GM12878 (cell line): ENCODE measurements around the gene SLC11A1. TPM values are rescaled to one million over a fixed set of nuclear protein-coding genes. Genes with fewer than 3 reads are reported as not detected.

ENCODE experiments used
- ATAC-seq: fragments of 200-7000 bp; cut with Tn5 transposase; 3 replicates; pipeline ENCODE4 v1.9.1; 2020; ENCODE audit warnings: mild to moderate bottlenecking, moderate library complexity
- BruUV-seq: library from RNA; stranded (reverse); fragments of 400-500 nt; replicated peaks from 2 replicates; lab custom pipeline; 2021; lab: Mats Ljungman, UMichigan
- CTCF ChIA-PET: fragments of 300-600 bp; sonication (Branson Sonifier 250); formaldehyde crosslinking; extraction: SDS; loops from one replicate; lab custom pipeline; 2021; ENCODE audit warnings: inconsistent platforms; lab: Yijun Ruan, JAX
- POLR2A ChIA-PET: fragments of 350-600 bp; formaldehyde crosslinking; extraction: SDS; loops from one replicate; lab custom pipeline; 2021; ENCODE audit warnings: inconsistent platforms; lab: Charles Lee
- RAD21 ChIA-PET: fragments of 300-600 bp; sonication (Branson Sonifier 250); formaldehyde crosslinking; loops from one replicate; lab custom pipeline; 2023; ENCODE audit warnings: antibody characterized with exemption; ENCODE audit not compliant: unreplicated experiment; lab: Charles Lee
- SMC1A ChIA-PET: fragments of 300-600 bp; sonication (Branson Sonifier 250); formaldehyde crosslinking; loops from one replicate; lab custom pipeline; 2023; ENCODE audit not compliant: unreplicated experiment, uncharacterized antibody; lab: Charles Lee
- DNase-seq: peaks from one replicate; pipeline ENCODE4 v3.0.0-alpha.2; 2011; ENCODE audit warnings: low read depth, low spot score
- FAIRE-seq: peaks from 3 replicates; lab custom pipeline; 2011; peaks lifted over from hg19 to GRCh38; lab: Jason Lieb, UNC
- H2AFZ ChIP-seq: 2 replicates; pipeline ENCODE4 v1.6.0; 2011; ENCODE audit warnings: low read depth, low read length, control low read depth; ENCODE audit not compliant: control insufficient read depth
- H3K27ac ChIP-seq: 2 replicates; pipeline ENCODE4 v1.5.1; 2011; ENCODE audit warnings: control low read depth; ENCODE audit not compliant: control insufficient read depth, insufficient read depth
- H3K27me3 ChIP-seq, 2 experiments: replicated peaks in 1 of 2; 2 replicates each; pipeline versions ENCODE4 v1.6.0 to v1.6.1; 2011; ENCODE audit warnings: low read length in 1 of 2; ENCODE audit not compliant: control insufficient read depth in 2 of 2, insufficient read depth in 2 of 2
- H3K36me3 ChIP-seq, 2 experiments: 2 replicates each; pipeline ENCODE4 v1.5.1; 2011; ENCODE audit warnings: low read length in 1 of 2; ENCODE audit not compliant: control insufficient read depth in 2 of 2, insufficient read depth in 2 of 2
- H3K4me1 ChIP-seq: 2 replicates; pipeline ENCODE4 v1.6.1; 2011; ENCODE audit warnings: mild to moderate bottlenecking, low read length, moderate library complexity, mixed read lengths; ENCODE audit not compliant: control insufficient read depth, insufficient read depth
- H3K4me2 ChIP-seq: 2 replicates; pipeline ENCODE4 v1.6.0; 2011; ENCODE audit warnings: control low read depth; ENCODE audit not compliant: control insufficient read depth, insufficient read depth
- H3K4me3 ChIP-seq: fragments of 200-600 bp; sonication (generic); 2 replicates; pipeline ENCODE4 v1.5.1; 2016
- H3K79me2 ChIP-seq: 2 replicates; pipeline ENCODE4 v1.6.0; 2011; ENCODE audit warnings: low read length; ENCODE audit not compliant: control insufficient read depth, insufficient read depth
- H3K9ac ChIP-seq: 2 replicates; pipeline ENCODE4 v1.8.0; 2011; ENCODE audit warnings: low read length, control low read depth, mixed read lengths; ENCODE audit not compliant: control insufficient read depth, insufficient read depth
- H3K9me3 ChIP-seq: replicated peaks from 3 replicates; pipeline ENCODE4 v1.5.1; 2011; ENCODE audit warnings: mild to moderate bottlenecking, low read length; ENCODE audit not compliant: control insufficient read depth, insufficient read depth
- H4K20me1 ChIP-seq: 2 replicates; pipeline ENCODE4 v1.6.0; 2011; ENCODE audit not compliant: control insufficient read depth, insufficient read depth
- ATF2 ChIP-seq: IDR thresholded peaks from 2 replicates; pipeline ENCODE4 v1.6.1; 2012; ENCODE audit warnings: low read length, inconsistent platforms
- CHD1 ChIP-seq: IDR thresholded peaks from 2 replicates; pipeline ENCODE4 v1.6.1; 2012; ENCODE audit warnings: low read depth, low read length, improper control_type of control experiment
- CUX1 ChIP-seq: IDR thresholded peaks from 2 replicates; pipeline ENCODE4 v1.6.1; 2012; ENCODE audit warnings: improper control_type of control experiment, low read depth, low read length; ENCODE audit not compliant: insufficient replicate concordance
- EZH2 ChIP-seq: IDR thresholded peaks from 2 replicates; pipeline ENCODE4 v1.6.1; 2012; ENCODE audit warnings: low read depth, mild to moderate bottlenecking, control low read depth, inconsistent platforms, low read length, borderline replicate concordance; ENCODE audit not compliant: control insufficient read depth
- JUNB ChIP-seq: IDR thresholded peaks from 2 replicates; pipeline ENCODE4 v1.6.1; 2016; ENCODE audit warnings: antibody characterized with exemption, mild to moderate bottlenecking
- NKRF ChIP-seq: fragments of 450-650 bp; conservative IDR thresholded peaks from 2 replicates; pipeline ENCODE4 v1.6.1; 2017; ENCODE audit warnings: mild to moderate bottlenecking, moderate library complexity
- PAX8 ChIP-seq: fragments of 450-650 bp; IDR thresholded peaks from 2 replicates; pipeline ENCODE4 v1.6.1; 2017; ENCODE audit warnings: mild to moderate bottlenecking, moderate library complexity
- POU2F2 ChIP-seq: IDR thresholded peaks from 3 replicates; pipeline ENCODE4 v1.6.1; 2011; ENCODE audit warnings: low read depth, mild to moderate bottlenecking, low read length, borderline replicate concordance
- YBX1 ChIP-seq: fragments of 450-650 bp; IDR thresholded peaks from 2 replicates; pipeline ENCODE4 v1.6.1; 2016; ENCODE audit warnings: antibody characterized with exemption
- YY1 ChIP-seq: IDR thresholded peaks from 2 replicates; pipeline ENCODE4 v1.6.1; 2011; ENCODE audit warnings: low read depth, mild to moderate bottlenecking, low read length
- ZNF592 ChIP-seq: fragments of 450-650 bp; IDR thresholded peaks from 2 replicates; pipeline ENCODE4 v1.6.1; 2017; ENCODE audit warnings: mild to moderate bottlenecking, moderate library complexity
- WGBS: methylation state at CpG from one replicate; pipeline ENCODE4 v1.1.6; 2016; ENCODE audit warnings: low lambda C conversion rate; ENCODE audit not compliant: insufficient replicate concordance, insufficient coverage; ENCODE audit errors: missing lambda C conversion rate; 5-methylcytosine and 5-hydroxymethylcytosine counted together
- in situ Hi-C: fragments of 300-500 bp; cut with MboI; formaldehyde crosslinking; loops from 9 replicates; pipeline ENCODE4 v1.14.3; 2018; ENCODE audit warnings: mixed read lengths
- intact Hi-C: fragments of 100-400 bp; cut with micrococcal nuclease; formaldehyde crosslinking; loops from one replicate; pipeline ENCODE4 v1.14.2; 2022; ENCODE audit not compliant: unreplicated experiment
- polyA plus RNA-seq, 11 experiments: library from polyadenylated mRNA; depleted of rRNA in 4 of 11; unstranded in 6 of 11; stranded (reverse) in 5 of 11; fragments of >200 nt; fragmentation: Nextera tagmentation in 4 of 11; fragmentation: Illumina TruSeq in 1 of 11; extraction: Ambion mirVana in 4 of 11; extraction: Trizol in 1 of 11; gene quantifications; 1 replicate in 1 of 11; 2 replicates in 10 of 11; pipeline versions ENCODE4 v1.2.1 to v1.2.3, GENCODE V29; 2011 to 2016; ENCODE audit warnings: inconsistent platforms in 2 of 11, missing spikeins in 2 of 11, low read depth in 1 of 11
- total RNA-seq, 4 experiments: library from RNA; depleted of rRNA in 3 of 4; stranded (reverse); fragments of >200 nt in 3 of 4; fragmentation: Illumina TruSeq in 1 of 4; extraction: Trizol in 1 of 4; gene quantifications; 2 replicates each; pipeline versions ENCODE4 v1.2.1 to v1.2.3, GENCODE V29; 2013 to 2021

Gene SLC11A1
- total and polyA plus RNA-seq, 10 of the 15 experiments (the other 5 are each of a cell fraction or from before 2014, with no cell fraction given), result 0.03 to 0.38 (median 0.12) TPM

- WGBS, result 40% methylated on average over 10 of the region's 10 CpGs
- Histone ChIP-seq H2AFZ (no peak overlapping the region), H4K20me1 (no peaks in the 10 kb centered on the region), H3K27me3 (no peaks in the 10 kb centered on the region), H3K36me3 (no peaks in the 10 kb centered on the region), H3K9ac (no peak overlapping the region), H3K4me3 (no peak overlapping the region), H3K79me2 (no peaks in the 10 kb centered on the region), H3K9me3 (no peaks in the 10 kb centered on the region), H3K4me2 (no peak overlapping the region), H3K27ac (no peak overlapping the region), H3K4me1 (no peaks in the 10 kb centered on the region)
- POLR2A ChIA-PET, result no interaction called here
- in situ Hi-C loops, result no loop called here
- intact Hi-C loops, result no loop called here
- SMC1A ChIA-PET, result no interaction called here
- DNase-seq (no peak), ATAC-seq (no peak), FAIRE-seq (no peak)
- CTCF ChIA-PET, result interaction anchor here (0.6 to 1.0 kb wide), 2 partner anchors 65 to 92 kb away, joined by 3 read pairs; no protein-coding TSS in a partner anchor
- RAD21 ChIA-PET, result no interaction called here
- BruUV-seq, result no TSS peak
- TF ChIP-seq EZH2 (no peak), ATF2 (no peak), PAX8 (no peak), ZNF592 (no peak), NKRF (no peak), CUX1 (no peak), CHD1 (no peak), YBX1 (no peak), JUNB (no peak), YY1 (no peak), POU2F2 (no peak)
Observed at GRCh38 chr2:218425531-218425930, 43.5 kb downstream of the SLC11A1 start.
